ENCODE measurements around the gene HHIP. TPM values are rescaled to one million over a fixed set of nuclear protein-coding genes. Genes with fewer than 3 reads are reported as not detected.

Gene HHIP
- total and polyA plus RNA-seq, 2 experiments from 2014 or later, result 20.8 to 29.2 TPM

GRCh38 chr4:144710526-144710912 lies 64.6 kb downstream of the HHIP start:
- H3K4me1 ChIP-seq (ENCODE audit: insufficient read depth), result no peaks in the 10 kb centered on the region
- no peak for TF ChIP-seq EZH2phosphoT487 (IDR thresholded peaks at IDR 0.05; ENCODE audit: low read depth, severe bottlenecking, unreplicated experiment)
- H3K27ac ChIP-seq, result no peak overlapping the region
- no peak overlapping the region for H3K4me2 ChIP-seq
- no peak overlapping the region for H3K4me3 ChIP-seq
- H4K20me1 ChIP-seq (ENCODE audit: insufficient read depth, poor library complexity, severe bottlenecking), result no peaks in the 10 kb centered on the region
- no peaks in the 10 kb centered on the region for H3K27me3 ChIP-seq
- no peak overlapping the region for H2AFZ ChIP-seq
- H3K36me3 ChIP-seq (replicated peaks; ENCODE audit: insufficient read depth, low read depth), result no peaks in the 10 kb centered on the region
- H3K9me2 ChIP-seq (replicated peaks; ENCODE audit: insufficient read depth), result no peaks in the 10 kb centered on the region
- H3K79me2 ChIP-seq, result no peaks in the 10 kb centered on the region
- no peak for DNase-seq (ENCODE audit: low spot score)
- no peaks in the 10 kb centered on the region for H3K9me3 ChIP-seq (ENCODE audit: low read depth)

- Histone ChIP-seq H4K20me1 (ENCODE audit: insufficient read depth, poor library complexity, severe bottlenecking) (no peaks in the 10 kb centered on the region), H2AFZ (no peak overlapping the region), H3K36me3 (replicated peaks; ENCODE audit: insufficient read depth, low read depth) (no peaks in the 10 kb centered on the region), H3K27ac (peak overlapping the region; percentile 7), H3K79me2 (no peaks in the 10 kb centered on the region), H3K9me2 (replicated peaks; ENCODE audit: insufficient read depth) (no peaks in the 10 kb centered on the region), H3K4me2 (no peak overlapping the region), H3K9me3 (ENCODE audit: low read depth) (no peaks in the 10 kb centered on the region), H3K27me3 (no peaks in the 10 kb centered on the region), H3K4me1 (ENCODE audit: insufficient read depth) (no peaks in the 10 kb centered on the region), H3K4me3 (no peak overlapping the region)
- WGBS (ENCODE audit: low lambda C conversion rate, missing lambda C conversion rate), result 75% methylated on average over 4 of the region's 4 CpGs
- TF ChIP-seq EZH2 (IDR thresholded peaks at IDR 0.05; ENCODE audit: borderline replicate concordance), result no peak
- no peak for TF ChIP-seq EZH2phosphoT487 (IDR thresholded peaks at IDR 0.05; ENCODE audit: low read depth, severe bottlenecking, unreplicated experiment)
- no peak for TF ChIP-seq CTCF (IDR thresholded peaks at IDR 0.05; ENCODE audit: poor library complexity)
- DNase-seq (ENCODE audit: low spot score), result no peak
These were observed 65.9 kb downstream of the HHIP start for GRCh38 chr4:144711700-144712456.

- Histone ChIP-seq H3K4me3 (no peak overlapping the region), H4K20me1 (ENCODE audit: insufficient read depth, poor library complexity, severe bottlenecking) (no peaks in the 10 kb centered on the region), H3K9me2 (replicated peaks; ENCODE audit: insufficient read depth) (no peaks in the 10 kb centered on the region), H3K27ac (no peak overlapping the region), H3K79me2 (no peaks in the 10 kb centered on the region), H2AFZ (no peak overlapping the region), H3K4me1 (ENCODE audit: insufficient read depth) (no peaks in the 10 kb centered on the region), H3K27me3 (no peaks in the 10 kb centered on the region), H3K36me3 (replicated peaks; ENCODE audit: insufficient read depth, low read depth) (no peaks in the 10 kb centered on the region), H3K9me3 (ENCODE audit: low read depth) (no peaks in the 10 kb centered on the region), H3K4me2 (no peak overlapping the region)
- DNase-seq (ENCODE audit: low spot score), result no peak
- WGBS (ENCODE audit: low lambda C conversion rate, missing lambda C conversion rate), result 91% methylated on average over 3 of the region's 3 CpGs
- TF ChIP-seq CTCF (IDR thresholded peaks at IDR 0.05; ENCODE audit: poor library complexity), result no peak
- no peak for TF ChIP-seq EZH2phosphoT487 (IDR thresholded peaks at IDR 0.05; ENCODE audit: low read depth, severe bottlenecking, unreplicated experiment)
- TF ChIP-seq EZH2 (IDR thresholded peaks at IDR 0.05; ENCODE audit: borderline replicate concordance), result no peak
These were observed 66.8 kb downstream of the HHIP start for GRCh38 chr4:144712775-144713174.

GRCh38 chr4:144714166-144714565 lies 68.2 kb downstream of the HHIP start:
- no peaks in the 10 kb centered on the region for H3K4me1 ChIP-seq (ENCODE audit: insufficient read depth)
- H3K4me3 ChIP-seq, result no peak overlapping the region
- H3K36me3 ChIP-seq (replicated peaks; ENCODE audit: insufficient read depth, low read depth), result no peaks in the 10 kb centered on the region
- H3K9me3 ChIP-seq (ENCODE audit: low read depth), result no peaks in the 10 kb centered on the region
- TF ChIP-seq EZH2phosphoT487 (IDR thresholded peaks at IDR 0.05; ENCODE audit: low read depth, severe bottlenecking, unreplicated experiment) (no peak), EZH2 (IDR thresholded peaks at IDR 0.05; ENCODE audit: borderline replicate concordance) (no peak), CTCF (IDR thresholded peaks at IDR 0.05; ENCODE audit: poor library complexity) (no peak)
- H2AFZ ChIP-seq, result no peak overlapping the region
- no peak for DNase-seq (ENCODE audit: low spot score)
- no peak overlapping the region for H3K27ac ChIP-seq
- H3K9me2 ChIP-seq (replicated peaks; ENCODE audit: insufficient read depth), result no peaks in the 10 kb centered on the region
- no peaks in the 10 kb centered on the region for H3K27me3 ChIP-seq
- H3K4me2 ChIP-seq, result no peak overlapping the region
- WGBS (ENCODE audit: low lambda C conversion rate, missing lambda C conversion rate), result 95% methylated on average over 3 of the region's 3 CpGs
- no peaks in the 10 kb centered on the region for H4K20me1 ChIP-seq (ENCODE audit: insufficient read depth, poor library complexity, severe bottlenecking)
- no peaks in the 10 kb centered on the region for H3K79me2 ChIP-seq
